H1 (cell line): ENCODE results near the gene TFG. TPM values are rescaled to one million over a fixed set of nuclear protein-coding genes. Genes with fewer than 3 reads are reported as not detected.

Experiments used
- CTCF ChIA-PET: fragments of 300-600 bp; sonication (Branson Sonifier 250); formaldehyde crosslinking; loops from one replicate; lab custom pipeline; 2021; ENCODE audit not compliant: partially characterized antibody; lab: Charles Lee
- POLR2A ChIA-PET: fragments of 300-600 bp; sonication (Branson Sonifier 250); formaldehyde crosslinking; loops from one replicate; lab custom pipeline; 2021; ENCODE audit warnings: inconsistent platforms; ENCODE audit not compliant: partially characterized antibody; lab: Charles Lee
- DNase-seq, 2 experiments: peaks; one replicate each; pipeline versions ENCODE4 v3.0.0 to v3.0.0-alpha.2; 2010 to 2022; ENCODE audit warnings: low spot score in 2 of 2, low read depth in 1 of 2, mixed read lengths in 1 of 2
- FAIRE-seq: peaks from 2 replicates; lab custom pipeline; 2011; peaks lifted over from hg19 to GRCh38; lab: Jason Lieb, UNC
- H2AFZ ChIP-seq: 2 replicates; pipeline ENCODE4 v1.8.1; 2012; ENCODE audit warnings: low read length, inconsistent platforms
- H2AK5ac ChIP-seq: 2 replicates; pipeline ENCODE4 v1.6.1; 2013; ENCODE audit warnings: low read depth, low read length
- H2BK120ac ChIP-seq: replicated peaks from 2 replicates; pipeline ENCODE3; 2013; ENCODE audit warnings: low read depth, low read length, inconsistent platforms
- H2BK12ac ChIP-seq: 2 replicates; pipeline ENCODE4 v1.6.1; 2013; ENCODE audit warnings: low read depth, low read length
- H2BK15ac ChIP-seq: 2 replicates; pipeline ENCODE4 v1.6.1; 2013; ENCODE audit warnings: low read length
- H2BK20ac ChIP-seq: 2 replicates; pipeline ENCODE4 v1.6.1; 2013; ENCODE audit warnings: low read length
- H2BK5ac ChIP-seq: 2 replicates; pipeline ENCODE4 v1.6.1; 2013; ENCODE audit warnings: low read depth, low read length
- H3K14ac ChIP-seq: 2 replicates; pipeline ENCODE4 v1.6.1; 2013; ENCODE audit warnings: inconsistent platforms; ENCODE audit not compliant: insufficient read length
- H3K18ac ChIP-seq: 2 replicates; pipeline ENCODE4 v1.6.1; 2013; ENCODE audit warnings: low read length; ENCODE audit errors: extremely low read depth
- H3K23ac ChIP-seq: 2 replicates; pipeline ENCODE4 v1.6.1; 2013; ENCODE audit warnings: inconsistent platforms; ENCODE audit not compliant: insufficient read length
- H3K23me2 ChIP-seq: 2 replicates; pipeline ENCODE4 v1.6.1; 2013; ENCODE audit warnings: low read depth, low read length
- H3K27ac ChIP-seq: 2 replicates; pipeline ENCODE4 v1.6.1; 2011; ENCODE audit warnings: low read depth, low read length, inconsistent platforms
- H3K27me3 ChIP-seq, 4 experiments: replicated peaks in 1 of 4; 1 replicate in 1 of 4; 2 replicates in 3 of 4; pipeline versions ENCODE4 v1.6.1 to v1.8.1; 2011 to 2013; ENCODE audit warnings: low read length in 3 of 4, mild to moderate bottlenecking in 3 of 4, inconsistent platforms in 2 of 4, mixed read lengths in 2 of 4, moderate library complexity in 1 of 4; ENCODE audit not compliant: control insufficient read depth in 3 of 4, insufficient read depth in 3 of 4; ENCODE audit errors: extremely low read depth in 1 of 4
- H3K36me3 ChIP-seq, 4 experiments: 2 replicates each; pipeline versions ENCODE4 v1.6.1 to v1.8.1; 2011 to 2013; ENCODE audit warnings: mild to moderate bottlenecking in 4 of 4, low read length in 3 of 4, moderate library complexity in 2 of 4, control low read depth in 1 of 4, inconsistent platforms in 1 of 4; ENCODE audit not compliant: insufficient read depth in 4 of 4, control insufficient read depth in 2 of 4
- H3K4ac ChIP-seq: replicated peaks from 2 replicates; pipeline ENCODE3; 2013; ENCODE audit warnings: low read length, low read depth, mixed read lengths, inconsistent platforms; ENCODE audit not compliant: insufficient read length
- H3K4me1 ChIP-seq, 4 experiments: replicated peaks in 1 of 4; 1 replicate in 1 of 4; 2 replicates in 3 of 4; pipeline versions ENCODE4 v1.6.1 to v1.8.1; 2011 to 2013; ENCODE audit warnings: low read length in 3 of 4, inconsistent platforms in 2 of 4, mixed read lengths in 1 of 4; ENCODE audit not compliant: insufficient read depth in 4 of 4, control insufficient read depth in 3 of 4
- H3K4me2 ChIP-seq, 2 experiments: 2 replicates each; pipeline versions ENCODE4 v1.6.1 to v1.8.1; 2011 to 2013; ENCODE audit warnings: low read depth in 2 of 2, low read length in 2 of 2, control low read depth in 1 of 2, inconsistent platforms in 1 of 2, mild to moderate bottlenecking in 1 of 2; ENCODE audit not compliant: insufficient read depth in 1 of 2
- H3K4me3 ChIP-seq, 4 experiments: fragments of 200-600, 300-600 bp in 1 of 4; sonication (generic), shearing (Covaris generic), sonication (Bioruptor Twin) in 1 of 4; 2 replicates each; pipeline versions ENCODE4 v1.5.1 to v1.8.1; 2011 to 2016; ENCODE audit warnings: low read length in 4 of 4, low read depth in 3 of 4, control low read depth in 2 of 4, inconsistent platforms in 2 of 4, mild to moderate bottlenecking in 2 of 4, mixed read lengths in 1 of 4, moderate library complexity in 1 of 4; ENCODE audit not compliant: insufficient read depth in 2 of 4; ENCODE audit errors: extremely low read depth in 1 of 4
- H3K56ac ChIP-seq: replicated peaks from 2 replicates; pipeline ENCODE3; 2013; ENCODE audit warnings: low read depth, mild to moderate bottlenecking, mixed read lengths, low read length, inconsistent platforms; ENCODE audit not compliant: insufficient read length
- H3K79me1 ChIP-seq: 2 replicates; pipeline ENCODE4 v1.6.1; 2013; ENCODE audit warnings: low read depth, low read length, control low read depth
- H3K79me2 ChIP-seq, 2 experiments: 2 replicates each; pipeline versions ENCODE4 v1.6.1 to v1.8.1; 2012 to 2013; ENCODE audit warnings: low read length in 2 of 2, mild to moderate bottlenecking in 2 of 2, inconsistent platforms in 1 of 2; ENCODE audit not compliant: insufficient read depth in 2 of 2, control insufficient read depth in 1 of 2
- H3K9ac ChIP-seq, 4 experiments: replicated peaks in 1 of 4; 1 replicate in 1 of 4; 2 replicates in 3 of 4; pipeline versions ENCODE4 v1.6.1 to v1.8.1; 2011 to 2013; ENCODE audit warnings: low read depth in 3 of 4, low read length in 3 of 4, control low read depth in 2 of 4, mild to moderate bottlenecking in 2 of 4, moderate library complexity in 2 of 4, inconsistent platforms in 1 of 4; ENCODE audit errors: extremely low read depth in 1 of 4
- H3K9me3 ChIP-seq, 2 experiments: 2 replicates each; pipeline versions ENCODE4 v1.6.1 to v1.8.1; 2012 to 2013; ENCODE audit warnings: mild to moderate bottlenecking in 2 of 2, moderate library complexity in 2 of 2, control low read depth in 1 of 2, inconsistent platforms in 1 of 2, low read depth in 1 of 2, low read length in 1 of 2, mixed read lengths in 1 of 2; ENCODE audit not compliant: insufficient read depth in 2 of 2
- H4K20me1 ChIP-seq, 2 experiments: replicated peaks in 1 of 2; 2 replicates each; pipeline versions ENCODE3 to v1.8.1; 2011 to 2013; ENCODE audit warnings: inconsistent platforms in 2 of 2, low read length in 2 of 2, mild to moderate bottlenecking in 1 of 2; ENCODE audit not compliant: insufficient read depth in 2 of 2, control insufficient read depth in 1 of 2
- H4K5ac ChIP-seq: 2 replicates; pipeline ENCODE4 v1.6.1; 2013; ENCODE audit warnings: low read length, low read depth, mixed read lengths, inconsistent platforms; ENCODE audit not compliant: insufficient read length
- H4K8ac ChIP-seq: 2 replicates; pipeline ENCODE4 v1.8.0; 2013; ENCODE audit warnings: mild to moderate bottlenecking, moderate library complexity, low read length, inconsistent platforms; ENCODE audit not compliant: insufficient read depth; ENCODE audit errors: extremely low read depth
- H4K91ac ChIP-seq: replicated peaks from 2 replicates; pipeline ENCODE3; 2013; ENCODE audit warnings: low read length, mixed read lengths, inconsistent platforms; ENCODE audit not compliant: insufficient read length
- JUND ChIP-seq: IDR thresholded peaks from 2 replicates; pipeline ENCODE4 v1.6.1; 2011; ENCODE audit warnings: mild to moderate bottlenecking, improper control_type of control experiment, low read length
- WGBS, 2 experiments: shearing (Covaris generic) in 1 of 2; methylation state at CpG; one replicate each; pipeline versions ENCODE4 v1.1.6 to v1.1.7; 2013 to 2015; ENCODE audit warnings: low lambda C conversion rate in 2 of 2, mixed read lengths in 2 of 2, inconsistent platforms in 1 of 2, low coverage in 1 of 2, missing lambda C conversion rate in 1 of 2; ENCODE audit not compliant: insufficient replicate concordance in 2 of 2, insufficient coverage in 1 of 2, insufficient read length in 1 of 2; ENCODE audit errors: extremely low coverage in 1 of 2, missing lambda C conversion rate in 1 of 2; 5-methylcytosine and 5-hydroxymethylcytosine counted together
- polyA plus RNA-seq, 7 experiments: library from polyadenylated mRNA; depleted of rRNA in 3 of 7; stranded (reverse) in 5 of 7; unstranded in 2 of 7; fragments of >200 nt in 5 of 7; fragments of 200-250 nt in 2 of 7; gene quantifications; 1 replicate in 5 of 7; 2 replicates in 1 of 7; 4 replicates in 1 of 7; pipeline versions ENCODE4 v1.2.1 to v1.2.3, GENCODE V29; 2011 to 2013; ENCODE audit warnings: missing spikeins in 2 of 7, mixed read lengths in 2 of 7
- total RNA-seq: library from RNA; stranded (reverse); fragmentation: NEBNext Ultra II Directional; extraction: Animal tissue kit (Norgen Biotek cat#: 25700); gene quantifications from 2 replicates; pipeline ENCODE4 v1.2.1, GENCODE V29; 2021

The TFG gene
- total and polyA plus RNA-seq, 2 of the 8 experiments (the other 6 are each of a cell fraction or from before 2014, with no cell fraction given) = 81.9 to 98.4 TPM

DNA sequence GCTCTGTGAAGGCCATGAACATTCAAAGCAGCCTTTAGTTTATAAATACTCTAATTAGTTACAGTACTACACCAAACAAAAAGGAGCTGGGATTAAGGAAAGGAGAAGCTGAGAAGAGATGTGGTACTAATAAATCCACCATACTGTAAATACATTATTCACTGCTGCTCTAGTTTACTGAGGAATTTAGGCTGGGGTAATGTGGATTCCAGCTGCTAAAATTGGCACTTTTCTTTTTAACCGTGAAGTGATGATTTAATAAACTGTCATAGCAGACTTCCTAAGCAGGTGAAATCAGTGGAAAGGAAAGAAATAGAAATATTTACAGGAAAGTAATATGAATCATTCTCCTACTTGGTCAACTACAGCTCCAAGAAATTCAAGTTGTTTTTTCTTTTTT lies 88.7 kb downstream of the TFG start:
- no peak overlapping the region for H4K8ac ChIP-seq
- H3K36me3 ChIP-seq = no peaks in the 10 kb centered on the region
- no peak overlapping the region for H2AK5ac ChIP-seq
- no peak overlapping the region for H3K4me2 ChIP-seq
- no peak overlapping the region for H3K23ac ChIP-seq
- H2BK120ac ChIP-seq = no peak overlapping the region
- H2BK20ac ChIP-seq = no peak overlapping the region
- no peak overlapping the region for H3K4me3 ChIP-seq
- H3K79me2 ChIP-seq = no peaks in the 10 kb centered on the region
- no peak overlapping the region for H2AFZ ChIP-seq
- H2BK5ac ChIP-seq = no peak overlapping the region
- no peak overlapping the region for H3K27ac ChIP-seq
- peaks cover 0 to 1% (median 0%) of the 10 kb centered on the region in 4 experiments; a peak in 1 of 7 replicates for H3K27me3 ChIP-seq
- H3K23me2 ChIP-seq = no peaks in the 10 kb centered on the region; the same call in 1 of the 2 replicates
- no peak overlapping the region for H3K9ac ChIP-seq
- no peak overlapping the region for H4K91ac ChIP-seq
- no peak for DNase-seq
- H3K14ac ChIP-seq = no peak overlapping the region
- H3K79me1 ChIP-seq = no peaks in the 10 kb centered on the region
- 95% methylated on average over 1 of the region's 1 CpG; no CpG with 5 or more reads in 1 of the 2 experiments for WGBS, 2 experiments
- H2BK12ac ChIP-seq = no peak overlapping the region
- H2BK15ac ChIP-seq = no peak overlapping the region
- no peak for FAIRE-seq
- CTCF ChIA-PET = interaction anchor here (0.8 to 2.6 kb wide), 5 partner anchors 10 to 239 kb away, joined by 3 to 9 read pairs (median 3); no protein-coding TSS in a partner anchor
- no peaks in the 10 kb centered on the region for H3K4me1 ChIP-seq
- POLR2A ChIA-PET = no interaction called here
- no peak overlapping the region for H3K56ac ChIP-seq
- no peaks in the 10 kb centered on the region for H3K9me3 ChIP-seq
- H3K4ac ChIP-seq = no peak overlapping the region
- no peaks in the 10 kb centered on the region for H4K20me1 ChIP-seq
- H4K5ac ChIP-seq = no peak overlapping the region
- H3K18ac ChIP-seq = no peak overlapping the region
- no peak for TF ChIP-seq JUND
